IMR-90 (cell line): Measurements from ENCODE around the gene TNS3. TPM values are rescaled to one million over a fixed set of nuclear protein-coding genes. Genes with fewer than 3 reads are reported as not detected.

Experiments
- ATAC-seq: fragments of 200-7000 bp; cut with Tn5 transposase; 2 replicates; pipeline ENCODE4 v1.9.1; 2020; ENCODE audit warnings: low read depth, mild to moderate bottlenecking, moderate library complexity
- BruUV-seq: library from RNA; stranded (reverse); fragments of 400-500 nt; replicated peaks from 2 replicates; lab custom pipeline; 2021; lab: Mats Ljungman, UMichigan
- CTCF ChIA-PET: fragments of 300-600 bp; formaldehyde crosslinking; extraction: SDS; loops from one replicate; lab custom pipeline; 2021; ENCODE audit warnings: antibody characterized with exemption; lab: Yijun Ruan, JAX
- POLR2A ChIA-PET: fragments of 300-600 bp; sonication (Branson Sonifier 250); formaldehyde crosslinking; loops from one replicate; lab custom pipeline; 2022; ENCODE audit warnings: antibody characterized with exemption; ENCODE audit not compliant: unreplicated experiment; lab: Charles Lee
- DNase-seq: peaks from one replicate; pipeline ENCODE4 v3.0.0; 2013
- H2AFZ ChIP-seq: replicated peaks from 2 replicates; pipeline ENCODE3; 2013; ENCODE audit warnings: low read length, mild to moderate bottlenecking; ENCODE audit not compliant: poor library complexity
- H2AK5ac ChIP-seq: 2 replicates; pipeline ENCODE4 v1.6.1; 2013; ENCODE audit warnings: low read depth, low read length, inconsistent platforms
- H2AK9ac ChIP-seq: replicated peaks from 2 replicates; pipeline ENCODE3; 2013; ENCODE audit warnings: mild to moderate bottlenecking, low read depth, low read length, moderate library complexity; ENCODE audit not compliant: poor library complexity
- H2BK120ac ChIP-seq: 2 replicates; pipeline ENCODE4 v1.6.1; 2013; ENCODE audit warnings: low read depth, low read length, inconsistent platforms
- H2BK15ac ChIP-seq: 3 replicates; pipeline ENCODE4 v1.6.1; 2013; ENCODE audit warnings: low read depth, low read length, inconsistent platforms
- H2BK20ac ChIP-seq: 2 replicates; pipeline ENCODE4 v1.6.1; 2013; ENCODE audit warnings: low read depth, mild to moderate bottlenecking, inconsistent platforms, low read length, moderate library complexity
- H2BK5ac ChIP-seq: 2 replicates; pipeline ENCODE4 v1.6.1; 2013; ENCODE audit warnings: mild to moderate bottlenecking, low read depth, low read length, inconsistent platforms; ENCODE audit not compliant: poor library complexity, severe bottlenecking
- H3K14ac ChIP-seq: replicated peaks from 2 replicates; pipeline ENCODE4 v1.6.1; 2013; ENCODE audit warnings: low read depth, low read length, inconsistent platforms
- H3K18ac ChIP-seq: 2 replicates; pipeline ENCODE4 v1.6.1; 2013; ENCODE audit warnings: low read depth, low read length, control low read depth
- H3K23ac ChIP-seq: 2 replicates; pipeline ENCODE4 v1.6.1; 2013; ENCODE audit warnings: low read depth, low read length, inconsistent platforms
- H3K27ac ChIP-seq: 2 replicates; pipeline ENCODE4 v1.5.1; 2013; ENCODE audit warnings: mild to moderate bottlenecking, control low read depth, low read length; ENCODE audit not compliant: insufficient read depth
- H3K27me3 ChIP-seq: 2 replicates; pipeline ENCODE4 v1.6.1; 2013; ENCODE audit warnings: low read length; ENCODE audit not compliant: control insufficient read depth, insufficient read depth
- H3K36me3 ChIP-seq: 2 replicates; pipeline ENCODE4 v1.6.1; 2013; ENCODE audit warnings: low read length, mixed read lengths; ENCODE audit not compliant: control insufficient read depth, insufficient read depth
- H3K4ac ChIP-seq: 2 replicates; pipeline ENCODE4 v1.6.1; 2013; ENCODE audit warnings: low read depth, low read length, inconsistent platforms
- H3K4me1 ChIP-seq: 2 replicates; pipeline ENCODE4 v1.6.1; 2013; ENCODE audit warnings: low read length, mixed read lengths; ENCODE audit not compliant: control insufficient read depth, insufficient read depth
- H3K4me2 ChIP-seq: 2 replicates; pipeline ENCODE4 v1.6.1; 2013; ENCODE audit warnings: low read depth, mild to moderate bottlenecking, control low read depth, low read length, moderate library complexity
- H3K4me3 ChIP-seq: 2 replicates; pipeline ENCODE4 v1.5.1; 2013; ENCODE audit warnings: low read depth, mild to moderate bottlenecking, control low read depth, low read length, moderate library complexity; ENCODE audit not compliant: insufficient read depth
- H3K56ac ChIP-seq: 2 replicates; pipeline ENCODE4 v1.6.1; 2013; ENCODE audit warnings: low read length, inconsistent platforms; ENCODE audit not compliant: insufficient read depth; ENCODE audit errors: extremely low read depth
- H3K79me1 ChIP-seq, 2 experiments: 2 replicates each; pipeline ENCODE4 v1.6.1; 2013; ENCODE audit warnings: low read length in 2 of 2, inconsistent platforms in 1 of 2, low read depth in 1 of 2
- H3K9ac ChIP-seq: 2 replicates; pipeline ENCODE4 v1.6.1; 2013; ENCODE audit warnings: low read depth, low read length, control low read depth
- H3K9me1 ChIP-seq: 2 replicates; pipeline ENCODE4 v1.6.1; 2013; ENCODE audit warnings: low read length, inconsistent platforms; ENCODE audit not compliant: insufficient read depth
- H3K9me3 ChIP-seq: 2 replicates; pipeline ENCODE4 v1.6.1; 2013; ENCODE audit warnings: low read length; ENCODE audit not compliant: control insufficient read depth, insufficient read depth
- H4K20me1 ChIP-seq: 2 replicates; pipeline ENCODE4 v1.6.1; 2013; ENCODE audit warnings: low read length, inconsistent platforms; ENCODE audit not compliant: insufficient read depth
- H4K5ac ChIP-seq: 2 replicates; pipeline ENCODE4 v1.6.1; 2013; ENCODE audit warnings: mild to moderate bottlenecking, low read depth, low read length, control low read depth
- H4K8ac ChIP-seq, 2 experiments: 2 replicates each; pipeline ENCODE4 v1.6.1; 2013; ENCODE audit warnings: low read depth in 2 of 2, low read length in 2 of 2, control low read depth in 1 of 2, inconsistent platforms in 1 of 2
- H4K91ac ChIP-seq: 2 replicates; pipeline ENCODE4 v1.6.1; 2013; ENCODE audit warnings: low read depth, low read length, inconsistent platforms; ENCODE audit not compliant: insufficient read depth
- BHLHE40 ChIP-seq: fragments of 150-350 bp; IDR thresholded peaks from 2 replicates; pipeline ENCODE4 v1.6.1; 2016; ENCODE audit warnings: mild to moderate bottlenecking, low read depth, low read length
- CEBPB ChIP-seq: IDR thresholded peaks from 2 replicates; pipeline ENCODE4 v1.6.1; 2012; ENCODE audit warnings: low read depth, low read length, improper control_type of control experiment
- CHD1 ChIP-seq: IDR thresholded peaks from 2 replicates; pipeline ENCODE4 v1.6.1; 2012; ENCODE audit warnings: low read depth, low read length, improper control_type of control experiment
- FOS ChIP-seq: fragments of 150-350 bp; IDR thresholded peaks from 2 replicates; pipeline ENCODE4 v1.6.1; 2016; ENCODE audit warnings: low read depth, low read length
- MAZ ChIP-seq: IDR thresholded peaks from 2 replicates; pipeline ENCODE4 v1.6.1; 2012; ENCODE audit warnings: low read depth, mild to moderate bottlenecking, low read length, improper control_type of control experiment, moderate library complexity, borderline replicate concordance
- NFE2L2 ChIP-seq: fragments of 150-350 bp; IDR thresholded peaks from 2 replicates; pipeline ENCODE4 v1.6.1; 2016; ENCODE audit warnings: low read depth, mild to moderate bottlenecking, low read length
- POLR2A ChIP-seq: IDR thresholded peaks from 2 replicates; pipeline ENCODE4 v1.6.1; 2012; ENCODE audit warnings: mild to moderate bottlenecking, low read depth, low read length
- RAD21 ChIP-seq: IDR thresholded peaks from 2 replicates; pipeline ENCODE4 v1.6.1; 2012; ENCODE audit warnings: low read length, improper control_type of control experiment
- RCOR1 ChIP-seq: IDR thresholded peaks from 2 replicates; pipeline ENCODE4 v1.6.1; 2012; ENCODE audit warnings: mild to moderate bottlenecking, low read length, improper control_type of control experiment; ENCODE audit not compliant: insufficient replicate concordance
- SMC3 ChIP-seq: fragments of 150-350 bp; IDR thresholded peaks from 2 replicates; pipeline ENCODE4 v1.6.1; 2016; ENCODE audit warnings: low read depth, mild to moderate bottlenecking, antibody characterized with exemption, low read length, moderate library complexity
- WGBS, 2 experiments: methylation state at CpG; one replicate each; pipeline versions ENCODE4 v1.1.5 to v1.1.7; 2013; ENCODE audit warnings: missing lambda C conversion rate in 2 of 2; ENCODE audit not compliant: insufficient read length in 1 of 2; ENCODE audit errors: extremely low coverage in 2 of 2; 5-methylcytosine and 5-hydroxymethylcytosine counted together
- dilution Hi-C: fragments of 300-500 bp; cut with HindIII; formaldehyde crosslinking; loops from one replicate; pipeline ENCODE4 v1.14.3; 2018; ENCODE audit warnings: low sequenced_read_pairs; ENCODE audit not compliant: unreplicated experiment
- in situ Hi-C: fragments of 300-500 bp; cut with MboI; formaldehyde crosslinking; loops from 3 replicates; pipeline ENCODE4 v1.14.3; 2019; ENCODE audit warnings: low sequenced_read_pairs, inconsistent platforms, mixed read lengths
- intact Hi-C: fragments of 100-400 bp; cut with micrococcal nuclease; formaldehyde crosslinking; loops from 2 replicates; pipeline ENCODE4 v1.10.0; 2022
- polyA plus RNA-seq, 3 experiments: library from polyadenylated mRNA; depleted of rRNA; stranded (reverse); fragments of >200 nt; gene quantifications; 2 replicates each; pipeline ENCODE4 v1.2.3, GENCODE V29; 2012; ENCODE audit warnings: low replicate concordance in 1 of 3
- total RNA-seq: library from RNA; depleted of rRNA; stranded (reverse); fragments of >200 nt; gene quantifications from 2 replicates; pipeline ENCODE4 v1.2.3, GENCODE V29; 2012
- TF ChIP-seq, protein P1 (sequence below): fragments of 150-350 bp; IDR thresholded peaks from 2 replicates; pipeline ENCODE4 v1.6.1; 2017; ENCODE audit warnings: mild to moderate bottlenecking, antibody characterized with exemption, low read length, low read depth
- TF ChIP-seq, protein P2 (sequence below): fragments of 150-350 bp; IDR thresholded peaks from 2 replicates; pipeline ENCODE4 v1.6.1; 2016; ENCODE audit warnings: low read depth, mild to moderate bottlenecking, low read length, moderate library complexity, borderline replicate concordance

The TNS3 gene
- total and polyA plus RNA-seq, 2 of the 4 experiments (the other 2 are of a cell fraction) = 64.3 to 79.2 TPM

DNA sequence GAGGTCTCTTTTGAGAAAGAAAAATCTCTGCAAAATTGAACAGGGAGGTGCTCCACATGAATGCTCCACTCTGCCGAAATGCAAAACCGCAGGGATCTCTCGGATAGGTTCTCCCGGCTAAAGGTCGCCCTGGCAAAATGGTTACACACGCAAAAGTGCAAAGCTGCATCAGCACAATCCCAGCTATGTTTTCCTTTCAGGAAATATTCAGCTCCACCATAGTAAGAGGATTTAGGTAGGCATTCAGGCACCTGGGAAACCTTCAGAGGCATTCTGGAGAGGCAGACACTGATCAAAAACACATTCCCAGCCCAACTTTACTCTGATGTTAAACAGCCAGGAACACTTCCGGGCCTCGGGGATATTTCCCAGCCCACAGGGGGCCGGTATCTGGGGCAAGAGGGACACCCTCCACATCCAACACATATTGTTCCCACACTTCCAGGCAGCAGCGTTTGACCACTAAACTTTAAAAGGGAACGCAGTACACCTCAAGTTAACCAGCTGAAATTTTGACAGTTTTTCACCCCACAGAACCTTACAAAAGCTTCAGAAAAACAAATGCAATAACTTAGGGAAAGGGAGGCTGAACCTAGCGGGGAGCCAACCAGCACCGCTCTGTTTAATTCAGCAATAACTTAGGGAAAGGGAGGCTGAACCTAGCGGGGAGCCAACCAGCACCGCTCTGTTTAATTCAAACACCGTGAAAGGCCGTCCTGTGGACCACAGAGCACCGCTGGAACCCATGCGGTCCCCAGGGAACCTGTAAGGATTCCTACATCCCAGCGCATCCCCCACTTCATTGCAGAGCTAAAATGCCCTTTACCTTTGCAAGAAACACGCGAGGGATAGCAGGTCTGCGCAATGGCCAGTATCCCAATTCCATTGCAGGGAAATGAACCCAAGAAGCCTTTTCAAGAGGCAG, 45.9 kb downstream of the TNS3 start:
- Histone ChIP-seq H3K27me3 (no peaks in the 10 kb centered on the region), H3K4me1 (peaks cover 39% of the 10 kb centered on the region), H4K5ac (no peak overlapping the region), H3K9me3 (no peaks in the 10 kb centered on the region), H2AK5ac (peak overlapping the region; percentile 20; the same call in 1 of the 2 replicates), H2AK9ac (no peak overlapping the region), H3K18ac (no peak overlapping the region), H3K27ac (no peak overlapping the region), H3K9ac (peak overlapping the region; percentile 63; the same call in 1 of the 2 replicates), H3K9me1 (peaks cover 32% of the 10 kb centered on the region), H3K4me2 (peak overlapping the region; percentile 90; the same call in 1 of the 2 replicates), H3K4ac (peak overlapping the region; percentile 93; the same call in 1 of the 2 replicates), H4K8ac (peak overlapping the region; percentile 11 to 33; a peak in 2 of 4 replicates), H4K91ac (peak overlapping the region; percentile 36), H2BK20ac (no peak overlapping the region), H3K79me1 (peaks cover 33 to 86% of the 10 kb centered on the region in 2 experiments), H2BK120ac (peak overlapping the region; percentile 77; the same call in 1 of the 2 replicates), H2AFZ (no peak overlapping the region), H4K20me1 (peaks cover 58% of the 10 kb centered on the region), H3K23ac (peak overlapping the region; percentile 85), H2BK5ac (no peak overlapping the region), H2BK15ac (no peak overlapping the region), H3K56ac (no peak overlapping the region; the same call in 1 of the 2 replicates), H3K36me3 (0 out of 2 replicates have a peak, but pooled peaks cover 2% of the 10 kb centered on the region), H3K4me3 (no peak overlapping the region), H3K14ac (peak overlapping the region; percentile 38; the same call in 1 of the 2 replicates)
- TF ChIP-seq POLR2A = no peak
- TF ChIP-seq RAD21 = no peak
- no peak for TF ChIP-seq BHLHE40
- no peak for TF ChIP-seq CHD1
- no peak for TF ChIP-seq SMC3
- TF ChIP-seq, protein P1, sequence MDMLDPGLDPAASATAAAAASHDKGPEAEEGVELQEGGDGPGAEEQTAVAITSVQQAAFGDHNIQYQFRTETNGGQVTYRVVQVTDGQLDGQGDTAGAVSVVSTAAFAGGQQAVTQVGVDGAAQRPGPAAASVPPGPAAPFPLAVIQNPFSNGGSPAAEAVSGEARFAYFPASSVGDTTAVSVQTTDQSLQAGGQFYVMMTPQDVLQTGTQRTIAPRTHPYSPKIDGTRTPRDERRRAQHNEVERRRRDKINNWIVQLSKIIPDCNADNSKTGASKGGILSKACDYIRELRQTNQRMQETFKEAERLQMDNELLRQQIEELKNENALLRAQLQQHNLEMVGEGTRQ = no peak
- TF ChIP-seq NFE2L2 = no peak
- TF ChIP-seq RCOR1 = no peak
- TF ChIP-seq MAZ = no peak
- no peak for TF ChIP-seq FOS
- TF ChIP-seq, protein P2, sequence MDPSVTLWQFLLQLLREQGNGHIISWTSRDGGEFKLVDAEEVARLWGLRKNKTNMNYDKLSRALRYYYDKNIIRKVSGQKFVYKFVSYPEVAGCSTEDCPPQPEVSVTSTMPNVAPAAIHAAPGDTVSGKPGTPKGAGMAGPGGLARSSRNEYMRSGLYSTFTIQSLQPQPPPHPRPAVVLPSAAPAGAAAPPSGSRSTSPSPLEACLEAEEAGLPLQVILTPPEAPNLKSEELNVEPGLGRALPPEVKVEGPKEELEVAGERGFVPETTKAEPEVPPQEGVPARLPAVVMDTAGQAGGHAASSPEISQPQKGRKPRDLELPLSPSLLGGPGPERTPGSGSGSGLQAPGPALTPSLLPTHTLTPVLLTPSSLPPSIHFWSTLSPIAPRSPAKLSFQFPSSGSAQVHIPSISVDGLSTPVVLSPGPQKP = no peak
- no peak for TF ChIP-seq CEBPB
- ChIA-PET POLR2A (no interaction called here), CTCF (interaction anchor here (0.6 kb wide), 1 partner anchor 116 kb away, joined by 5 read pairs; no protein-coding TSS in a partner anchor)
- in situ Hi-C loops = no loop called here
- ATAC-seq (no peak), DNase-seq (no peak)
- dilution Hi-C loops = no loop called here
- 62% methylated on average over 7 of the region's 23 CpGs; no CpG with 5 or more reads in 1 of the 2 experiments for WGBS, 2 experiments
- BruUV-seq = no TSS peak
- intact Hi-C loops = no loop called here
